DMS 273 (cell line): ENCODE results near the gene ITGA11.

Experiments
- DNase-seq: peaks from one replicate; lab custom pipeline; 2025; ENCODE audit not compliant: unreplicated experiment; lab: John Stamatoyannopoulos, UW

Gene ITGA11

GRCh38 chr15:68298336-68298735, 133.6 kb downstream of the ITGA11 start:
- DNase-seq, result no peak

GRCh38 chr15:68295014-68295805, 136.8 kb downstream of the ITGA11 start:
- no peak for DNase-seq

- no peak for DNase-seq
Measured at GRCh38 chr15:68292967-68293366, 139.0 kb downstream of the ITGA11 start.

GRCh38 chr15:68292157-68292781, 139.7 kb downstream of the ITGA11 start:
- DNase-seq, result no peak

- no peak for DNase-seq
Measured at GRCh38 chr15:68290715-68291114, 141.2 kb downstream of the ITGA11 start.

- no peak for DNase-seq
Measured at GRCh38 chr15:68289621-68290352, 142.2 kb downstream of the ITGA11 start.

- no peak for DNase-seq
Measured at GRCh38 chr15:68289057-68289456, 142.9 kb downstream of the ITGA11 start.

GRCh38 chr15:68286256-68286655, 145.7 kb downstream of the ITGA11 start:
- no peak for DNase-seq

- no peak for DNase-seq
Measured at GRCh38 chr15:68285259-68285980, 146.5 kb downstream of the ITGA11 start.

GRCh38 chr15:68284616-68285258, 147.2 kb downstream of the ITGA11 start:
- DNase-seq, result no peak

GRCh38 chr15:68283401-68283800, 148.6 kb downstream of the ITGA11 start:
- DNase-seq, result no peak

- no peak for DNase-seq
Measured at GRCh38 chr15:68281008-68281407, 151.0 kb downstream of the ITGA11 start.

- no peak for DNase-seq
Measured at GRCh38 chr15:68279779-68280753, 151.9 kb downstream of the ITGA11 start.

GRCh38 chr15:68278595-68279405, 153.2 kb downstream of the ITGA11 start:
- peak; percentile 71 for DNase-seq

- no peak for DNase-seq
Measured at GRCh38 chr15:68278345-68278594, 153.7 kb downstream of the ITGA11 start.

GRCh38 chr15:68277603-68278344, 154.2 kb downstream of the ITGA11 start, which contains the start of gene FEM1B:
Gene FEM1B, plus strand, starts transcription at chr15:68277745. Its CDS starts 673 bp downstream, at chr15:68278418.
- peak; percentile 94 for DNase-seq

GRCh38 chr15:68277131-68277602, 154.8 kb downstream of the ITGA11 start:
- peak; percentile 80 for DNase-seq

- DNase-seq, result no peak
Measured at GRCh38 chr15:68276668-68277067, 155.3 kb downstream of the ITGA11 start.
